GM19452 (cell line): Measurements from ENCODE around the gene CAMK1D.
"Not testable (repeated sequence)": the region's sequence is repeated elsewhere in the genome, so short reads cannot be mapped to it uniquely, and the experiment has no call there.

Experiments
- ATAC-seq: cut with Tn5 transposase; IDR thresholded peaks from one replicate; pipeline ENCODE4 v1.9.1; 2021; ENCODE audit not compliant: unreplicated experiment

CAMK1D gene

GRCh38 chr10:12340371-12340770 lies 9.0 kb upstream of the CAMK1D start:
- ATAC-seq = no peak

GRCh38 chr10:12340937-12341336 lies 8.4 kb upstream of the CAMK1D start:
- ATAC-seq = no peak

GRCh38 chr10:12341526-12341925 lies 7.8 kb upstream of the CAMK1D start:
- ATAC-seq = no peak

- ATAC-seq = no peak
Measured at GRCh38 chr10:12344375-12345110, 4.8 kb upstream of the CAMK1D start.

- ATAC-seq = no peak
Measured at GRCh38 chr10:12346707-12347106, 2.6 kb upstream of the CAMK1D start.

GRCh38 chr10:12348294-12348869 lies 965 bp upstream of the CAMK1D start:
- ATAC-seq = no peak

GRCh38 chr10:12349629-12350166 lies 351 bp downstream of the CAMK1D start:
- ATAC-seq = peak; percentile 51

GRCh38 chr10:12350167-12350872 lies 973 bp downstream of the CAMK1D start:
- peak; percentile 35 for ATAC-seq

- ATAC-seq = no peak
Measured at GRCh38 chr10:12350925-12351324, 1.6 kb downstream of the CAMK1D start.

- no peak for ATAC-seq
Measured at GRCh38 chr10:12351447-12351846, 2.1 kb downstream of the CAMK1D start.

GRCh38 chr10:12351889-12352288 lies 2.5 kb downstream of the CAMK1D start:
- no peak for ATAC-seq

- ATAC-seq = no peak
Measured at GRCh38 chr10:12353399-12354242, 4.3 kb downstream of the CAMK1D start.

GRCh38 chr10:12354696-12355095 lies 5.3 kb downstream of the CAMK1D start:
- not testable (repeated sequence) for ATAC-seq

- ATAC-seq = no peak
Measured at GRCh38 chr10:12355384-12355783, 6.0 kb downstream of the CAMK1D start.

- no peak for ATAC-seq
Measured at GRCh38 chr10:12357525-12358151, 8.3 kb downstream of the CAMK1D start.

- ATAC-seq = no peak
Measured at GRCh38 chr10:12358863-12359564, 9.7 kb downstream of the CAMK1D start.

- ATAC-seq = no peak
Measured at GRCh38 chr10:12360461-12360860, 11.1 kb downstream of the CAMK1D start.

- ATAC-seq = not testable (repeated sequence)
Measured at GRCh38 chr10:12361115-12361514, 11.8 kb downstream of the CAMK1D start.

- ATAC-seq = no peak
Measured at GRCh38 chr10:12364559-12364958, 15.2 kb downstream of the CAMK1D start.

GRCh38 chr10:12367272-12367671 lies 17.9 kb downstream of the CAMK1D start:
- no peak for ATAC-seq
